AG09309 (cell line): ENCODE data around the gene CFAP43.
A peak's percentile ranks its signal among the peaks of the same experiment; 100 is the strongest.

Source experiments
- DNase-seq: peaks from one replicate; pipeline ENCODE4 v3.0.0-alpha.2; 2010; ENCODE audit warnings: low read depth
- H3K4me3 ChIP-seq: 2 replicates; pipeline ENCODE4 v1.5.1; 2011; ENCODE audit warnings: mild to moderate bottlenecking, low read depth, low read length, moderate library complexity; ENCODE audit not compliant: control insufficient read depth
- CTCF ChIP-seq: IDR thresholded peaks from 2 replicates; pipeline ENCODE4 v1.5.1; 2011; ENCODE audit warnings: mild to moderate bottlenecking, low read depth, low read length, inconsistent platforms; ENCODE audit not compliant: insufficient read depth, control insufficient read depth; ENCODE audit errors: missing control alignments

Gene CFAP43

GRCh38 chr10:104209575-104210198 lies 22.5 kb downstream of the CFAP43 start:
- DNase-seq = no peak
- no peak overlapping the region for H3K4me3 ChIP-seq

GRCh38 chr10:104208730-104209129 lies 23.4 kb downstream of the CFAP43 start:
- H3K4me3 ChIP-seq = no peak overlapping the region
- no peak for TF ChIP-seq CTCF
- DNase-seq = no peak

More at GRCh38 chr10:104209575-104210198, 22.5 kb downstream of the CFAP43 start:
- TF ChIP-seq CTCF = peak; percentile 59

GRCh38 chr10:104202231-104202630 lies 29.9 kb downstream of the CFAP43 start:
- H3K4me3 ChIP-seq = no peak overlapping the region
- DNase-seq = no peak
- TF ChIP-seq CTCF = no peak

DNA sequence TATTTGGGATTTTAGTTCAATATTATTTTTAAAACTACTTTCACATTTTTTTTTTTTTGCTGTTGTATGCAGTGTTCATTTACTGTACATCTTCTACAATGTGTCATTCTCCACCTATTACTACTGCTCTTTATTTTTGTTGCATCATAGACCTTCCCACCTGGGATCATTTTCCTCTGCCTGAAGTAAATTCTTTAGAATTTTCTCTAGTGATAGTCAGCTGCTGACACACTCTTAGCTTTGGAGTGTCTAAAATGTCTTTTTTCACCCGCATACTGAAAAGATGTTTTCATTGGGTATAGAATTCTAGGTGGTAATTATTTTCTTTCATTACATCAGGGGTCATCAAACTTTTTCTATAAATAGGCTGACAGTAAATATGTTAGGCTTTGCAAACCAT lies 30.5 kb downstream of the CFAP43 start:
- H3K4me3 ChIP-seq = no peak overlapping the region
- no peak for TF ChIP-seq CTCF
- DNase-seq = no peak

DNA sequence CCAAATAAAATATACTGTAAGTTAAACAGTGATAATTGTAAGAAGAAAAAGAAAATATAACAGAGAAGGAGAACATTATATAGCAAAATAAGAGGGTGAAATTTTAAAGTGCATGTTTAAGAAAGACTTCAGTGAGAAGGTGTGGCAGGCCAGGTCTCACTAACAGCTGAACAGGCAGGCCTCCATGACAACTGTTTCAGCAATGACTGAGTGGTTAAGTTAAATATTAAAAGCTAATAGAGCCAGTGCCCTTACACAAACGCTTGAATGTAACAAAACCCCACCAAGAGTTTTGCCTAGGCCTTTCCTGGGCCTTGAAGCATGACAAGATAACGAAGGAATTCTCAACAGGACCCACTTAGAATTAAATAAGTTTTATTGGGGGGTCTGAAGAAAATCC lies 32.6 kb downstream of the CFAP43 start:
- TF ChIP-seq CTCF = no peak
- no peak for DNase-seq
- H3K4me3 ChIP-seq = no peak overlapping the region

DNA sequence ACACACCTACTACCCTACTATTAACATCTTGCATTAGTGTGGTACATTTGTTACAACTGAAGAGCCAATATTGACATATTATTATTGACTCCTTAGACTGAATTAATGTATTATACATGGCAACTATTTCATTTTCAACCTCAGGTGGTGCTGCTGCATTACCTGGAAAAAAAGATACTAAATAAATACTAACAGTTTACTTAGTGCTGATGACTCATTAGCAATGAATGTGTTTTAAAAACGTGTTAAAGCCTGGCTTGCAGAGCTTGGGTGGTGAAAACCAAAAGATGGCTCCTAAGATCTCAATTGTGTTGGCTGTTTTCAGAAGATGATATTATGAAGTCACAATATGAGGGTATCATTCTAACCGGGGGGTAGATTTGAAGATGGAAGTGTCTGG lies 34.8 kb downstream of the CFAP43 start:
- no peak for TF ChIP-seq CTCF
- no peak overlapping the region for H3K4me3 ChIP-seq
- no peak for DNase-seq
